ENCODE measurements around the gene NEK8.

- TF ChIP-seq CTCF (IDR thresholded peaks at IDR 0.05) (no peak), POLR2A (IDR thresholded peaks at IDR 0.05) (no peak)
Measured at GRCh38 chr17:28740406-28741357, 12.1 kb downstream of the NEK8 start.
